Cardiac septum (tissue), 1 donor: ENCODE measurements around the gene FUZ. TPM values are rescaled to one million over a fixed set of nuclear protein-coding genes. Genes with fewer than 3 reads are reported as not detected.
"Not testable (repeated sequence)": the region's sequence is repeated elsewhere in the genome, so short reads cannot be mapped to it uniquely, and the experiment has no call there.

ENCODE experiments used
- DNase-seq: peaks from one replicate; pipeline ENCODE4 v3.0.0-alpha.2; 2020; ENCODE audit warnings: low spot score
- intact Hi-C: fragments of 100-400 bp; cut with DNase I; formaldehyde crosslinking; loops from one replicate; pipeline ENCODE4 v1.14.0; 2022
- total RNA-seq: library from RNA; stranded (reverse); fragmentation: NEBNext Ultra II Directional; extraction: Animal tissue kit (Norgen Biotek cat#: 25700); gene quantifications from one replicate; pipeline ENCODE4 v1.2.1, GENCODE V29; 2021
- donor health status: DM: no; HTN: no; CAD: no.

The FUZ gene
- total RNA-seq, 1 donor from 2014 or later = 13.7 TPM

GRCh38 chr19:49836176-49837008 lies 23.3 kb upstream of the FUZ start:
- intact Hi-C loops = no loop called here
- DNase-seq = no peak

DNA sequence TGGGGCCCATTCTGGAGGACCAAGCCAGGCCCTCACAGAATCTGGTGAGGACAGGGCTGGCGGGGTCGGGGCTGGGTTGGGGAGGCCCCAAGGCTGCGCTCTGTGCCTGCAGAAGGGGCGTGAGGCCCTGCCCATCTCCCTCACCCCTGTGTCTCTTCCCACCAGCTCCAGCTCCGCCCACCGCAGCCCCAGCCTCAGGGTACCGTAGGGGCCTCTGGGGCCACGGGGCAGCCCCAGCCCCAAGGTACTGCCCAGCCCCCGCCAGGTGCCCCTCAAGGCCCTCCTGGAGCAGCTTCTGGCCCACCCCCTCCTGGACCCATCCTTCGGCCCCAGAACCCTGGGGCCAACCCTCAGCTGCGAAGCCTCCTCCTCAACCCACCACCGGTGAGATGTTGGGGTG lies 22.5 kb upstream of the FUZ start:
- DNase-seq = no peak
- intact Hi-C loops = no loop called here

DNA sequence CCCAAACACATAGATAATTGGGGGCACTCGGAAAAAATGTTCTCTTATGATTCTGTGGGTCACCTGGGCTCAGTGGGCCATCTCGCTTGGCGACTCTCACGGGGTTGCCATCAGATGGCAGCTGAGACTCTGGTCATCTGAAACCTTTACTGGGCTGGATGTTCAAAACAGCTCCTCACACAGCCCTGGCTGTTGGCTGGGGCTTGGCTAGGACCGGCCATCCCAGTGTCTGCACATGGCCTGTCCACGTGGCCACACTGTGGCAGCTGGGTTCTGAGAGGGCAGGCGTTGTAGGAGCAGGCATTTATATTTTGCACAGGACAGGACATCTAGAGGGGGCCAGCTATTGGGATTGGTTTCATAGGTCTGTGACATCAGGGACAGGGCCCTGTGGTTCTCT lies 20.5 kb upstream of the FUZ start:
- DNase-seq = no peak

DNA sequence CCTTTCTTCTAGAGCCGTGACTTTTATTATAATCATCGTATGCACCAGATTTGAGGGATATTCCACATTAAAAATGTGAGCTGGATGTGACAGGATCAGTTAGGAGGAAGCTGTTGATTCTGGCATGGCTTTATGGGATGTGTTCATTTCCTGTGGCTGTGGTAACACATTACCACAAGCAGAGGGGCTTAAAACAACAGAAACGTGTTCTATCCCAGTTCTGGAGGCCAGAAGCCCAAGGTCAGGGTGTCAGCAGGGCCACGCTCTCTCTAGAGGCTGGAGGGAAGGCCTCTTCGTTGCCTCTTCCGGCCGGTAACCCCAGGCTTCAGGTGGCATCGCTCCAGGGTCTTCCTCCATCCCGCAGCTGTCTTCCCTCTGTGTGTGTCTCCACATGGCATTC lies 19.5 kb upstream of the FUZ start:
- DNase-seq = no peak
- intact Hi-C loops = no loop called here

More for the DNA sequence above, 20.5 kb upstream of the FUZ start:
- intact Hi-C loops = no loop called here

GRCh38 chr19:49831592-49831991 lies 18.5 kb upstream of the FUZ start:
- intact Hi-C loops = no loop called here
- no peak for DNase-seq

DNA sequence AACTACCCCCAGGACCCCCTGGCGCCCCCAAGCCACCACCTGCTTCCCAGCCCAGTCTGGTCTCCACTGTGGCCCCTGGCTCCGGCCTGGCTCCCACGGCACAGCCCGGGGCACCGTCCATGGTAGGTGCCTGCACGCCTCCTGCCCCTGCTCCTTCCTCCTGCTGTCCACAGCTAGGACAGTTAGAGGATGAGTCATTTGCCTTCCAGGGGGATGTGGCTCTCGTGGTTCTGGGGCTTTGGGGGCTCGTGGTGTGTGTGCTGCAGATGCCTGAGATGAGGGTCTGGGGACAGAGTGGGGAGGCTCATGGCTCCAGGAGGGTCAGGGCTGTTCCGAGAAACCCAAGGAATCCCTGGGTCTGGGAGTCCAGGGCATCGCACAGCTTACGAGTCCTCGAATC lies 17.7 kb upstream of the FUZ start:
- intact Hi-C loops = no loop called here
- no peak for DNase-seq

DNA sequence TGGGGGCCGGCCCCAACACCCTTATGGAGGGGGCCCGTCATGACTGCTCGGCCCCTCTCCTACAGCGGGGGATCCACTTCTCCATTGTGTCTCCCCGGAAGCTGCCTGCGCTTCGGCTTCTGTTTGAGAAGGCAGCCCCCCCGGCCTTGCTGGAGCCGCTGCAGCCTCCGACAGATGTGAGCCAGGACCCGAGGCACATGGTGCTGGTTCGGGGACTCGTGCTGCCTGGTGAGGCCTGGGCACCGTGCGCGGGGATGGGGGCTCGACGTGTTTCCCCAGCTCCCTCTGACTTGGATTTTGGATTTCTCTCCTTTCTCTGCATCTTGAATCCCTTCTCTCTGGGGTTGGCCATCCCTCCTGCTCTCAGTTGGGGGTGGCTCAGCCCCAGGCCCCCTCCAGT lies 16.6 kb upstream of the FUZ start:
- DNase-seq = no peak
- intact Hi-C loops = no loop called here

- DNase-seq = no peak
- intact Hi-C loops = no loop called here
These were observed 16.1 kb upstream of the FUZ start for GRCh38 chr19:49829200-49829599.

- no peak for DNase-seq
- intact Hi-C loops = no loop called here
These were observed 13.9 kb upstream of the FUZ start for GRCh38 chr19:49827034-49827433.

DNA sequence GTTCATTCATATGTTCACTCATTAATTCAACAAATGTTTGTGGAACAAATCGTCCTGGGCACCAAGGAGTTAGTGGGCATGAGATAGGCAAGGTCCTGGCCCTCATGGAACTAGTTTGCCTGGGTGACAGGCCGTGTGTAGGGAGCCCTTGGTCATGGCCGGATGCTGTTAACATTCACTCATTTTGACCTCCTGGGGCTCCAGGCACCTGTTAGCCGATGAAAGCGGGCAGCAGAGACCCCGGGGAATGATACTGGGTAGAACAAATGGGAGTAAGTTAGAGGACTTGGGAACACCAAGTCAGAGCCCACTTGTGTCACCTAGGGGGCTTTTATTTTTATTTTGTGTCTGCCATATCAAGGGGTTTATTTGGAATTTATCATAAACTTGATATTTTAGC lies 11.6 kb upstream of the FUZ start:
- DNase-seq = no peak
- intact Hi-C loops = no loop called here

- intact Hi-C loops = no loop called here
- no peak for DNase-seq
These were observed 10.4 kb upstream of the FUZ start for GRCh38 chr19:49823472-49823871.

- intact Hi-C loops = no loop called here
- DNase-seq = no peak
These were observed 7.0 kb upstream of the FUZ start for GRCh38 chr19:49820125-49820524.

DNA sequence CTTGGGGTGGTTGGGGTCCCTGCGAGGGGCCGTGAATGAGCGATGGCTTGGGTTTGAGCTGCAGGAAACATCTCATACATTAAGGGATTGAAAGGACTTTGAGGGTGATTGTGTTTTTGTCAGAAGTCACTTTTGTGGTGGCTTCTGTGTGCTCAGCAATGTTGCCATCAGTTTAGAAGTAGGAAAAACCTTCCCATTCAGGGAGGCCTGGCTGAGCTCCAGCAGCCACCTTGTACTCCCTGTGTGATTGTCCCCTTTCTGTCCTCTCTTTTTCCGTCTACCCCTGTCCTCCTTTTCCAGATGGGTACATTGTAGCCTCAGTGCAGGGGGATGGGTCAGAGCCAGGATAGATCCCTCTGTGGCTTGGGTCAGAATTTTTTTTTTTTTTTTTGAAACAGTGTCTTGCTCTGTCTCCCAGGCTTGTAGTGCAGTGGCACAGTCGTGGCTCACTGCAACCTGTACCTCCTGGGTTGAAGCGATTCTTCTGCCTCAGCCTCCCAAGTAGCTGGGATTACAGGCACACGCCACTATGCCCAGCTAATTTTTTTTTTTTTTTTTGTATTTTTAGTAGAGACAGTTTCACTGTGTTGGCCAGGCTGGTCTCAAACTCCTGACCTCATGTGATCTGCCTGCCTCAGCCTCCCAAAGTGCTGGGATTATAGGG lies 6.5 kb upstream of the FUZ start:
- intact Hi-C loops = not testable (repeated sequence)

DNA sequence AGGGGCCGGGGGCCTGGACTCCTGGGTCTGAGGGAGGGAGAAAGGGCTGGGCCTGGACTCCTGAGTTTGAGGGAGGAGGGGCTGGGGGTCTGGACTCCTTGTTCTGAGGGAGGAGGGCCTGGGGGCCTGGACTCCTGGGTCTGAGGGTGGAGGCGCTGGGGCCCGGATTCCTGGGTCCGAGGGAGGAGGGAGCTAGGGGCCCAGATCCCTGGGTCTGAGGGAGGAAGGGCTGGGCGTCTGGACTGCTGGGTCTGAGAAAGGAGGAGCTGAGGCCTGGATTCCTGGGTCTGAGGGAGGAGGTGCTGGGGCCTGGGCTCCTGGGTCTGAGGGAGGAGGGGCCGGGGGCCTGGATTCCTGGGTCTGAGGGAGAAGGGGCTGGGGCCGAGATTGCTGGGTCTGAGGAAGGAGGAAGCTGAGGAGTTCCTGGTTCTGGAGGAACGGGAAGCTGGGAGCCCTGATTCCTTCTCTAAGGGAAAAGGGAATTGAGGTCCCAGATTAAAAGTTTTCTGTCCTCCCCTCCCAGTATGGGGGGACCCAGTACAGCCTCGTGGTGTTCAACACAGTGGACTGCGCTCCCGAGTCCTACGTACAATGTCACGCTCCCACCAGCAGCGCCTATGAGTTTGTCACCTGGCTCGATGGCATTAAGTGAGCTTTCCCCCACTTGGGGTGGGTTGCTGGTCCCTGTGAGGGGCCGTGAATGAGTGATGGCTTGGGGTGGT lies 5.7 kb upstream of the FUZ start:
- DNase-seq = no peak
- intact Hi-C loops = no loop called here

More for the DNA sequence above, 6.5 kb upstream of the FUZ start:
- DNase-seq = not testable (repeated sequence)

GRCh38 chr19:49817964-49818648 lies 5.0 kb upstream of the FUZ start, which contains the start of gene MED25:
Gene MED25, plus strand, starts transcription at chr19:49818289. Its CDS starts 53 bp downstream, at chr19:49818342.
- intact Hi-C loops = no loop called here

GRCh38 chr19:49816590-49816989 lies 3.5 kb upstream of the FUZ start:
- intact Hi-C loops = no loop called here
- no peak for DNase-seq

More at GRCh38 chr19:49817964-49818648, 5.0 kb upstream of the FUZ start, which contains the start of gene MED25:
- peak; percentile 94 for DNase-seq

- intact Hi-C loops = loop anchor here (5.0 kb wide), 2 partner anchors 47 to 53 kb away; partner anchors contain the start of genes AP2A1 and PNKP
- DNase-seq = no peak
These were observed 918 bp upstream of the FUZ start for GRCh38 chr19:49814010-49814409.

DNA sequence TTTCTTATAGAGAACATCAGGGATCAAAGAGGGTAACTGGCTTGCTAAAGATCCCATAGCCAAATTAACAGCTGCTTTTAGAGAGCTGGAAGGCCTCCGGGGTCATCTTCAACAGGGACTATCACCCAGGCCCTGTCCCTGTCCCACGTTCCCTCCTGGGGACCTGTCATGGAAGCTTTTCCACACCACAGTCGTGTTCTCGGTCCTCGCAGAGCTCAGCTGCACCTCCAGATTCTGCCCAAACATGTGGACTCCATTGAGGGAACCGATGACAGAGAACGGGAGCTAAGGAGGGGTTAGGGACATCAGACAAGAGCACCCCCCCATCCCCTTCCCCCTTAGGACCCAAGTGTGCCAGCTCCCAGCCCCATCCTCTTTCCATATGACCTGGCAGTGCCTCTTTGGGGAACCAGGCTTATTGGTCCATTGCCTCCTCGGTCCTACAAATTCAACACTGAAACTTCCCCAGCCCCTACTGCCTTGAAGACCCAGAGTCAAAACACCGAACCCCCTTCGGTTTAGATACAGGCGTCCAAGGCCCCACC lies 568 bp downstream of the FUZ start:
- intact Hi-C loops = loop anchor here (2.0 to 5.0 kb wide), 3 partner anchors 38 to 55 kb away; partner anchors contain the start of genes AP2A1, PNKP and PTOV1
- DNase-seq = no peak

- intact Hi-C loops = loop anchor here (5.0 kb wide), 2 partner anchors 44 to 56 kb away; partner anchors contain the start of genes AP2A1 and PNKP
- DNase-seq = no peak
These were observed 1.8 kb downstream of the FUZ start for GRCh38 chr19:49811328-49811727.
